IMR-90 (cell line): Measurements from ENCODE around the gene IQCK. TPM values are rescaled to one million over a fixed set of nuclear protein-coding genes. Genes with fewer than 3 reads are reported as not detected.

ENCODE experiments used
- ATAC-seq: fragments of 200-7000 bp; cut with Tn5 transposase; 2 replicates; pipeline ENCODE4 v1.9.1; 2020; ENCODE audit warnings: low read depth, mild to moderate bottlenecking, moderate library complexity
- BruUV-seq: library from RNA; stranded (reverse); fragments of 400-500 nt; replicated peaks from 2 replicates; lab custom pipeline; 2021; lab: Mats Ljungman, UMichigan
- CTCF ChIA-PET: fragments of 300-600 bp; formaldehyde crosslinking; extraction: SDS; loops from one replicate; lab custom pipeline; 2021; ENCODE audit warnings: antibody characterized with exemption; lab: Yijun Ruan, JAX
- POLR2A ChIA-PET: fragments of 300-600 bp; sonication (Branson Sonifier 250); formaldehyde crosslinking; loops from one replicate; lab custom pipeline; 2022; ENCODE audit warnings: antibody characterized with exemption; ENCODE audit not compliant: unreplicated experiment; lab: Charles Lee
- DNase-seq: peaks from one replicate; pipeline ENCODE4 v3.0.0; 2013
- H2AFZ ChIP-seq: replicated peaks from 2 replicates; pipeline ENCODE3; 2013; ENCODE audit warnings: low read length, mild to moderate bottlenecking; ENCODE audit not compliant: poor library complexity
- H2AK5ac ChIP-seq: 2 replicates; pipeline ENCODE4 v1.6.1; 2013; ENCODE audit warnings: low read depth, low read length, inconsistent platforms
- H2AK9ac ChIP-seq: replicated peaks from 2 replicates; pipeline ENCODE3; 2013; ENCODE audit warnings: mild to moderate bottlenecking, low read depth, low read length, moderate library complexity; ENCODE audit not compliant: poor library complexity
- H2BK120ac ChIP-seq: 2 replicates; pipeline ENCODE4 v1.6.1; 2013; ENCODE audit warnings: low read depth, low read length, inconsistent platforms
- H2BK15ac ChIP-seq: 3 replicates; pipeline ENCODE4 v1.6.1; 2013; ENCODE audit warnings: low read depth, low read length, inconsistent platforms
- H2BK20ac ChIP-seq: 2 replicates; pipeline ENCODE4 v1.6.1; 2013; ENCODE audit warnings: low read depth, mild to moderate bottlenecking, inconsistent platforms, low read length, moderate library complexity
- H2BK5ac ChIP-seq: 2 replicates; pipeline ENCODE4 v1.6.1; 2013; ENCODE audit warnings: mild to moderate bottlenecking, low read depth, low read length, inconsistent platforms; ENCODE audit not compliant: poor library complexity, severe bottlenecking
- H3K14ac ChIP-seq: replicated peaks from 2 replicates; pipeline ENCODE4 v1.6.1; 2013; ENCODE audit warnings: low read depth, low read length, inconsistent platforms
- H3K18ac ChIP-seq: 2 replicates; pipeline ENCODE4 v1.6.1; 2013; ENCODE audit warnings: low read depth, low read length, control low read depth
- H3K23ac ChIP-seq: 2 replicates; pipeline ENCODE4 v1.6.1; 2013; ENCODE audit warnings: low read depth, low read length, inconsistent platforms
- H3K27ac ChIP-seq: 2 replicates; pipeline ENCODE4 v1.5.1; 2013; ENCODE audit warnings: mild to moderate bottlenecking, control low read depth, low read length; ENCODE audit not compliant: insufficient read depth
- H3K27me3 ChIP-seq: 2 replicates; pipeline ENCODE4 v1.6.1; 2013; ENCODE audit warnings: low read length; ENCODE audit not compliant: control insufficient read depth, insufficient read depth
- H3K36me3 ChIP-seq: 2 replicates; pipeline ENCODE4 v1.6.1; 2013; ENCODE audit warnings: low read length, mixed read lengths; ENCODE audit not compliant: control insufficient read depth, insufficient read depth
- H3K4ac ChIP-seq: 2 replicates; pipeline ENCODE4 v1.6.1; 2013; ENCODE audit warnings: low read depth, low read length, inconsistent platforms
- H3K4me1 ChIP-seq: 2 replicates; pipeline ENCODE4 v1.6.1; 2013; ENCODE audit warnings: low read length, mixed read lengths; ENCODE audit not compliant: control insufficient read depth, insufficient read depth
- H3K4me2 ChIP-seq: 2 replicates; pipeline ENCODE4 v1.6.1; 2013; ENCODE audit warnings: low read depth, mild to moderate bottlenecking, control low read depth, low read length, moderate library complexity
- H3K4me3 ChIP-seq: 2 replicates; pipeline ENCODE4 v1.5.1; 2013; ENCODE audit warnings: low read depth, mild to moderate bottlenecking, control low read depth, low read length, moderate library complexity; ENCODE audit not compliant: insufficient read depth
- H3K56ac ChIP-seq: 2 replicates; pipeline ENCODE4 v1.6.1; 2013; ENCODE audit warnings: low read length, inconsistent platforms; ENCODE audit not compliant: insufficient read depth; ENCODE audit errors: extremely low read depth
- H3K79me1 ChIP-seq, 2 experiments: 2 replicates each; pipeline ENCODE4 v1.6.1; 2013; ENCODE audit warnings: low read length in 2 of 2, inconsistent platforms in 1 of 2, low read depth in 1 of 2
- H3K9ac ChIP-seq: 2 replicates; pipeline ENCODE4 v1.6.1; 2013; ENCODE audit warnings: low read depth, low read length, control low read depth
- H3K9me1 ChIP-seq: 2 replicates; pipeline ENCODE4 v1.6.1; 2013; ENCODE audit warnings: low read length, inconsistent platforms; ENCODE audit not compliant: insufficient read depth
- H3K9me3 ChIP-seq: 2 replicates; pipeline ENCODE4 v1.6.1; 2013; ENCODE audit warnings: low read length; ENCODE audit not compliant: control insufficient read depth, insufficient read depth
- H4K20me1 ChIP-seq: 2 replicates; pipeline ENCODE4 v1.6.1; 2013; ENCODE audit warnings: low read length, inconsistent platforms; ENCODE audit not compliant: insufficient read depth
- H4K5ac ChIP-seq: 2 replicates; pipeline ENCODE4 v1.6.1; 2013; ENCODE audit warnings: mild to moderate bottlenecking, low read depth, low read length, control low read depth
- H4K8ac ChIP-seq, 2 experiments: 2 replicates each; pipeline ENCODE4 v1.6.1; 2013; ENCODE audit warnings: low read depth in 2 of 2, low read length in 2 of 2, control low read depth in 1 of 2, inconsistent platforms in 1 of 2
- H4K91ac ChIP-seq: 2 replicates; pipeline ENCODE4 v1.6.1; 2013; ENCODE audit warnings: low read depth, low read length, inconsistent platforms; ENCODE audit not compliant: insufficient read depth
- BHLHE40 ChIP-seq: fragments of 150-350 bp; IDR thresholded peaks from 2 replicates; pipeline ENCODE4 v1.6.1; 2016; ENCODE audit warnings: mild to moderate bottlenecking, low read depth, low read length
- CEBPB ChIP-seq: IDR thresholded peaks from 2 replicates; pipeline ENCODE4 v1.6.1; 2012; ENCODE audit warnings: low read depth, low read length, improper control_type of control experiment
- CHD1 ChIP-seq: IDR thresholded peaks from 2 replicates; pipeline ENCODE4 v1.6.1; 2012; ENCODE audit warnings: low read depth, low read length, improper control_type of control experiment
- CTCF ChIP-seq: conservative IDR thresholded peaks from 2 replicates; pipeline ENCODE4 v1.5.1; 2012; ENCODE audit warnings: mild to moderate bottlenecking, low read depth, low read length, improper control_type of control experiment
- ELK1 ChIP-seq: fragments of 150-350 bp; IDR thresholded peaks from 2 replicates; pipeline ENCODE4 v1.6.1; 2016; ENCODE audit warnings: low read depth, mild to moderate bottlenecking, low read length, moderate library complexity, borderline replicate concordance
- FOS ChIP-seq: fragments of 150-350 bp; IDR thresholded peaks from 2 replicates; pipeline ENCODE4 v1.6.1; 2016; ENCODE audit warnings: low read depth, low read length
- MAFK ChIP-seq: IDR thresholded peaks from 2 replicates; pipeline ENCODE4 v1.6.1; 2012; ENCODE audit warnings: low read depth, low read length, improper control_type of control experiment
- MAZ ChIP-seq: IDR thresholded peaks from 2 replicates; pipeline ENCODE4 v1.6.1; 2012; ENCODE audit warnings: low read depth, mild to moderate bottlenecking, low read length, improper control_type of control experiment, moderate library complexity, borderline replicate concordance
- MXI1 ChIP-seq: IDR thresholded peaks from 2 replicates; pipeline ENCODE4 v1.6.1; 2012; ENCODE audit warnings: low read depth, mild to moderate bottlenecking, low read length, moderate library complexity, borderline replicate concordance
- NFE2L2 ChIP-seq: fragments of 150-350 bp; IDR thresholded peaks from 2 replicates; pipeline ENCODE4 v1.6.1; 2016; ENCODE audit warnings: low read depth, mild to moderate bottlenecking, low read length
- POLR2A ChIP-seq: IDR thresholded peaks from 2 replicates; pipeline ENCODE4 v1.6.1; 2012; ENCODE audit warnings: mild to moderate bottlenecking, low read depth, low read length
- RAD21 ChIP-seq: IDR thresholded peaks from 2 replicates; pipeline ENCODE4 v1.6.1; 2012; ENCODE audit warnings: low read length, improper control_type of control experiment
- RCOR1 ChIP-seq: IDR thresholded peaks from 2 replicates; pipeline ENCODE4 v1.6.1; 2012; ENCODE audit warnings: mild to moderate bottlenecking, low read length, improper control_type of control experiment; ENCODE audit not compliant: insufficient replicate concordance
- RFX5 ChIP-seq: IDR thresholded peaks from 2 replicates; pipeline ENCODE4 v1.8.0; 2012; ENCODE audit warnings: low read depth, mild to moderate bottlenecking, low read length, moderate library complexity
- SMC3 ChIP-seq: fragments of 150-350 bp; IDR thresholded peaks from 2 replicates; pipeline ENCODE4 v1.6.1; 2016; ENCODE audit warnings: low read depth, mild to moderate bottlenecking, antibody characterized with exemption, low read length, moderate library complexity
- USF2 ChIP-seq: fragments of 150-350 bp; IDR thresholded peaks from 2 replicates; pipeline ENCODE4 v1.6.1; 2017; ENCODE audit warnings: mild to moderate bottlenecking, antibody characterized with exemption, low read length, low read depth
- WGBS, 2 experiments: methylation state at CpG; one replicate each; pipeline versions ENCODE4 v1.1.5 to v1.1.7; 2013; ENCODE audit warnings: missing lambda C conversion rate in 2 of 2; ENCODE audit not compliant: insufficient read length in 1 of 2; ENCODE audit errors: extremely low coverage in 2 of 2; 5-methylcytosine and 5-hydroxymethylcytosine counted together
- dilution Hi-C: fragments of 300-500 bp; cut with HindIII; formaldehyde crosslinking; loops from one replicate; pipeline ENCODE4 v1.14.3; 2018; ENCODE audit warnings: low sequenced_read_pairs; ENCODE audit not compliant: unreplicated experiment
- in situ Hi-C: fragments of 300-500 bp; cut with MboI; formaldehyde crosslinking; loops from 3 replicates; pipeline ENCODE4 v1.14.3; 2019; ENCODE audit warnings: low sequenced_read_pairs, inconsistent platforms, mixed read lengths
- intact Hi-C: fragments of 100-400 bp; cut with micrococcal nuclease; formaldehyde crosslinking; loops from 2 replicates; pipeline ENCODE4 v1.10.0; 2022
- polyA plus RNA-seq, 3 experiments: library from polyadenylated mRNA; depleted of rRNA; stranded (reverse); fragments of >200 nt; gene quantifications; 2 replicates each; pipeline ENCODE4 v1.2.3, GENCODE V29; 2012; ENCODE audit warnings: low replicate concordance in 1 of 3
- total RNA-seq: library from RNA; depleted of rRNA; stranded (reverse); fragments of >200 nt; gene quantifications from 2 replicates; pipeline ENCODE4 v1.2.3, GENCODE V29; 2012

IQCK gene
- total and polyA plus RNA-seq, 2 of the 4 experiments (the other 2 are of a cell fraction) = 4.1 to 5.4 TPM

- CTCF ChIA-PET = no interaction called here
- POLR2A ChIA-PET = no interaction called here
- DNase-seq = no peak
Measured at GRCh38 chr16:19712418-19713058, 5.5 kb upstream of the IQCK start.

More at GRCh38 chr16:19712418-19713058, 5.5 kb upstream of the IQCK start:
- Histone ChIP-seq H2AK9ac (no peak overlapping the region), H3K9me3 (no peaks in the 10 kb centered on the region), H3K9ac (no peak overlapping the region), H2BK120ac (no peak overlapping the region), H2BK5ac (no peak overlapping the region), H2BK20ac (no peak overlapping the region), H2BK15ac (no peak overlapping the region), H3K56ac (no peak overlapping the region), H2AK5ac (no peak overlapping the region), H3K4me2 (no peak overlapping the region), H3K27me3 (no peaks in the 10 kb centered on the region), H4K91ac (no peak overlapping the region), H3K23ac (no peak overlapping the region), H4K20me1 (peaks cover 9% of the 10 kb centered on the region), H3K4ac (no peak overlapping the region), H3K4me1 (peaks cover 4% of the 10 kb centered on the region; the same call in 1 of the 2 replicates), H3K9me1 (peaks cover 9% of the 10 kb centered on the region), H3K27ac (no peak overlapping the region), H3K14ac (no peak overlapping the region), H4K5ac (no peak overlapping the region), H3K79me1 (peaks cover 46 to 83% of the 10 kb centered on the region in 2 experiments), H2AFZ (peak overlapping the region; percentile 48), H3K36me3 (peaks cover 41% of the 10 kb centered on the region), H4K8ac (no peak overlapping the region), H3K4me3 (no peak overlapping the region), H3K18ac (no peak overlapping the region)
- BruUV-seq = no TSS peak
- ATAC-seq = no peak
- dilution Hi-C loops (no loop called here), in situ Hi-C loops (loop anchor here (25.0 kb wide), 1 partner anchor 600 kb away; the partner anchor contains the start of gene ITPRIPL2), intact Hi-C loops (loop anchor here (10.0 kb wide), 1 partner anchor 108 kb away; no protein-coding TSS in a partner anchor)
- WGBS, 2 experiments = 100% methylated on average over 1 of the region's 11 CpGs; no CpG with 5 or more reads in 1 of the 2 experiments
- TF ChIP-seq MAZ = no peak
- TF ChIP-seq RFX5 = no peak
- TF ChIP-seq RAD21 = no peak
- no peak for TF ChIP-seq MAFK
- no peak for TF ChIP-seq RCOR1
- no peak for TF ChIP-seq ELK1
- no peak for TF ChIP-seq CHD1
- no peak for TF ChIP-seq POLR2A
- TF ChIP-seq BHLHE40 = no peak
- TF ChIP-seq FOS = no peak
- TF ChIP-seq NFE2L2 = no peak
- no peak for TF ChIP-seq SMC3
- TF ChIP-seq CEBPB = no peak
- TF ChIP-seq USF2 = no peak
- TF ChIP-seq MXI1 = no peak
- no peak for TF ChIP-seq CTCF
